HG02943 (cell line): Measurements from ENCODE around the gene NDUFAF8.
"Not testable (repeated sequence)": the region's sequence is repeated elsewhere in the genome, so short reads cannot be mapped to it uniquely, and the experiment has no call there.

Experiments
- ATAC-seq: cut with Tn5 transposase; IDR thresholded peaks from one replicate; pipeline ENCODE4 v1.9.1; 2021; ENCODE audit warnings: mild to moderate bottlenecking, low read depth, moderate library complexity; ENCODE audit not compliant: unreplicated experiment

The NDUFAF8 gene

DNA sequence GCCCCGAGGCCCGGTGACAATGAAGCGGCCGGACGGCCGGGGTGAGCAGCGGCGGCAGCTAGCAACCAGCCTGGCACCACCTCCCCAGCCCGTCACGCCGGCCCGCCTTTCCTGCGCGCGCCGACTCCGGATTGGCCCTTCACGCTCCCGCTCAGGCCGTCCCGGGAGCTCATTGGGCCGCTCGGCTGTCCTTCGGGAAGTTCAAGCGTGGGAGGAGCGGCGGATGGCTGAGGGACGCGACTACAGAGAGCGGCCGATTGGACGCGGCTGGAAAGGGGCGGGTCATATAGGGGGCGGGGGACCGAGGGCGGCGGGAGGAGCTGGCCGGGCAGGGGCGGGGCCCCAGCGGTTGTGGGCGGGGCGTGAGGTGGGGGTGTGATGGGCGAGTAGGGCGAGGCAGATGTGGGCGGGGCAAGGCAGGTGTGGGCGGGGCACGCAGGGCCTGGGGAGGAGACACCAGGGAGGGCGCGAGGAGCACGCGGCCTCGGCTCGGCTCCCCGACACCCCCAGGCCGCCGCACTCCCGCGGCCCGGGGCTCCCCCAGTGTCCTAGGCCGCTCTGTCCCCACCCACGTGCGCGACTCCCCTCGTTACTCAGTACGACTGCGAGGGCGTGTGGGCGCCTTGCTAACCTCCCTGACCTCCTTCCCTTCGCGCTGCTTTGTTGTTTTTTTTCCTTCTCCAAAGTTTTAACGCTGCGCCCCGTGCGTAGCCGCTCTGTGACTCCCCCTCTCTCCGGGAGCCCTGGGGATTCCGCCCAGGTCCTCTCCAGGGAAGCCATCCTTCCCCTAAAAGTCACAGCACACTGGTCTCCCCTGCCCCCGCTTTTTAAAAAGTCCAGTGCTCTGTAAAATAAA is 16.0 kb upstream of the NDUFAF8 start, which contains the start of gene CEP131:
Gene CEP131 (minus strand): TSS at position 60 of the 856 bp plus-strand sequence. CDS start 2,909 bp downstream, outside the sequence.
- ATAC-seq: peak; percentile 83

DNA sequence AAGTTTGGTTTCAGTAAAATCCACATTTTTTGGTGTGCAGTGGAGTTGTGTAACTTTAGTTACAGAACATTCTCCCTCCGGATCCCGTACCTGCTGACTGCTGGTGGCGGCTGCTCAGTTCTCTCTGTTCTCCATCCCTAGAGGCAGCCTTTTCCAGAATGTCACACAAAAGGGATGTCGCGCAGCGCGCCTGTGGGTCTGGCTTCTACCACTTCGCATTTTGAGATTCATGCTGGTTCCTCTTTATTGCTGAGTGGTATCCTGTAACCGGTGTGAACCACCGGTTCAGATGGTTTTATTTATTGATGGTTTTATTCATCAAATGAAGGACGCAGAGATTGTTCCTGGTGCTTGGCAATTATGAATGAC is 15.4 kb upstream of the NDUFAF8 start:
- no peak for ATAC-seq

GRCh38 chr17:81227630-81228029 is 11.5 kb upstream of the NDUFAF8 start:
- ATAC-seq: not testable (repeated sequence)

GRCh38 chr17:81228420-81228819 is 10.7 kb upstream of the NDUFAF8 start:
- ATAC-seq: no peak

DNA sequence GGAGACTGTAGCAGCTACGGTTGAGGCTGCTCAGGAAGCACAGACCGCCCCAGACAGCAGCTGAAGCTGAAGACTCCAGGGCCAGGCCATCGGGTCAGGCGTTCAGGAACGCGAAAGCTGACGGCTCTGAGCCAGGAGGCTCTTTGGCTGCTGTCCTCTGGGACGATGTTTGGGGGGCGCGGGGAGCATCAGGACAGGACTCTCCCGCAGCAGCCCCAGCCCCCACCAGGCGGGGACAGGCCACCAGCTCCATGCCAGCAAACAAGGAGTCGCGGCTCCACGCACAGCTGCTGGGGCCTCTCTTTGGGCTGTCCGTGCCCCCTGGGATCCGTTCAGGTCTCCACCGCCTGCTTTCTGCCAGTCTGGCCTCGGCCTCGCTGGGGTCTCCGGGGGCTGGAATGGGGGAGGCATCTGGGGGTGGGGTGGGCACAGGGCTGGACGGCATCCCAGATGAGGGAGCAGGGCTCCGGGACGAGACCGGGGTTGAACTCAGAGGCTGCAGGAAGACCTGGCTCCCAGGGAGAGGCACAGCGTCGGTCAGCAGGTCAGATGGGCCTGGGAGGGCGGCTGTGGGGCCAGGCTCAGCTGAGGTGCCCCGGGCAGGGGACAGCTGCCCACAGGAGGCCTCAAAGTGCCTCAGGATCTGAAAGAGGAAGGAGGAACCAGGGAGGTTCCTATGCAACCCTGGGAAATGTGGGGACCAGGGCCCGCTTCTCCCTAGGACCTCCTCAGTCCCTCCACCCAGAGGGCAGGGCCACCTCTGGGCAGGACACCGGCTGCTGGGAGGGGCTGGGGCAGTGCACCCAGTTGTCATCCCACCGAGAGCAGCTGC is 10.1 kb upstream of the NDUFAF8 start:
- ATAC-seq: no peak

DNA sequence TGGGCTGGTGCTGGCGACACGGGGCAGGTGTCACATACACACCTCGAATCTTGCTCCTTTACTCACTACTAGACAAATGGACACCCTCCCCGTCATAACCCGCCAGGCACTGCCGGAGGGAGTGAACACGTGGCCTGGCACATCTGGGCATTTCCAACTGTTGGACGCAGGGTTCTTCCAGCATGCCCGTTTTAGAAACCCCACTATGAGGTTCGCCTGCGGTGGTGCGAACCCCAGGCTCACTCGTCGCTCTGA is 9.5 kb upstream of the NDUFAF8 start:
- no peak for ATAC-seq

GRCh38 chr17:81230043-81230820 is 8.9 kb upstream of the NDUFAF8 start:
- no peak for ATAC-seq

GRCh38 chr17:81231121-81231645 is 7.9 kb upstream of the NDUFAF8 start:
- ATAC-seq: no peak

DNA sequence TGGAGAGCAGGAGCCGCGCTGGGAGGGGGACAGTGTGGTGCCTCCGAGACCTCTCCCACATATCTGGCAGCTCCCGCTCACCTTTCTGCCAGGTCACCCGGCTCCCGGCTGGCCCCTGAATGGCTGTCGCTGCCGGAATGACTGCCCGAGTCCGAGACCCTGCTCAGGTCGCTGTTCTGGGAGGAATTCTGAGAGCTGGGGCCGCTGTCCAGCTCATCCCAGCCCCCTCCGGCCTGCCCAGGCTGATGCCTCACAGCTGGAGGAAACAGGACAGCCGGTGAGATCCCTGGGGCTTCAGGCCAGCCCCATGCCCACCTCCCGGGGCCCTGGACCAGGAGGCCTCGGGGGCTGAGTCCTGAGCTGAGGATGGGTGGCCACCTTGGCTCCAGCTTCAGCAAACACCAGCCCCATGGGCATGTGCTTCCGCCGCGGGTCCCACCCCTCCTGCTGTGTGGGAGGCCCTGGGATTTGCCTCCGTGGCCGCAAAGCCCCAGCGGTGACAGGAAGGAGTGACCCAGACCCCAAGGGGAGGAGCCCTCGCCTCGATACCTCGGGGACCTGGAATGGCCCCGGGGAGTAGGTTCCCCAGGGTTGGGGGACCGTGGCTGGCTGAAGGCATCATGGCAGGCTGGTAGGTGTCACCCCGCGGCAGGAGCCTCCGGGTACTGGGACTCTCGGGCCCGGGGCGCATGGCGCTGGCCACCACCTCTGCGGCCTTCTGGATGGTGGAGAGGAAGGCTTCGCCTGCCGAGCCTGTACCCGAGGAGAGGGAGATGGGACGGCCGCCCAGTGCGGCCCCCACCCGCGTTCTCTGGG is 7.1 kb upstream of the NDUFAF8 start:
- ATAC-seq: no peak

- ATAC-seq: no peak
Observed at GRCh38 chr17:81232616-81233241, 6.4 kb upstream of the NDUFAF8 start.

- ATAC-seq: no peak
Observed at GRCh38 chr17:81233316-81233715, 5.8 kb upstream of the NDUFAF8 start.

DNA sequence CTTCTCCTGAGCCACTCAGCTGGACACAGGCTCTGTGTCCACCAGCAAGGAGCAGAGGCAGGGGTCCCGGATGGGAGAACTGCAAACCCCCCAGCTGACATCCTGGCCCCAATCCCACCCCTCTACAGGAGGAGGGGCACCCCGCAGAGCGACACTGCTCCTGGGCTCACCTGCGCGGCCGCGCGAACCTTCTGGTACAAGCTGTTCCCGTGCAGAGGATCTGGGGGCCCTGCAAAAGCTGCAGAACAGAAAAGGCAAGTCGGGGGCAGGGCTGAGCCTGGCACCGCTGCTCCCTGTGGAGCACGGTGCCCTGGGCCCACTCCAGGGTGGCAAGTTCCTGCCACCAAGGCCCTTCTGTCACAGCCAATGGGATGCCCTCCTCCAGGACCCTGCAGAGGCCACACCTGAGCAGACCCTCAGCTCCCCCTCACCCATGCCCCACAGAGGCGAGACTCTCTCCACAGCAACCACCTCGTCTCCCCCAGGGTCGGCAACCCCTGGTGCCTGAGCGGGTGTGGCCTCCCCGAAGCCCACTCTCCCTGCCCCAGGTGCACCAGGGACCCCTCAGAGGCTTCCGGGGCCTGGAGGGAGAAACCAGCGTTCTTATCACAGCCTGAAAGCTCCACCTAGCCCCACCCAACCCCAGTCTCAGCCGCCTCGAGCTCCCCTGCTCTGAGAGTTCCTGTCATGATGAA is 5.2 kb upstream of the NDUFAF8 start:
- no peak for ATAC-seq

DNA sequence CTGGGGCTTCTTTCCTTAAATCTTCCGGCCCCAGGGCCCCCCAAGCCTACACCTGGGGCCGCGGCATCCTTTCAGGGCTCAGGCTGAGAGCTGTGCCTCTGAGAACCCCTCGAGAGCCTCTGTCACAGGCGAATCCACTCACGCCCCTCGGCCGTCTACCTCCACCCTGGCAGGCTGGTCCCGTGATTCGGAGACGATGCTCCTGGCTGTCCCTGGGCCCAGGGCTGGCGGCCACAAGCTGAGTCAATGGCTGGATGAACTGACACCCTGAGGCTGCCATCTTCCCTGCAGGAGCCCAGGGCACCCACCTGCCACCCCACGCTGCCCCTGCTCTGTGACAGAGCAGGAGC is 4.6 kb upstream of the NDUFAF8 start:
- ATAC-seq: no peak

DNA sequence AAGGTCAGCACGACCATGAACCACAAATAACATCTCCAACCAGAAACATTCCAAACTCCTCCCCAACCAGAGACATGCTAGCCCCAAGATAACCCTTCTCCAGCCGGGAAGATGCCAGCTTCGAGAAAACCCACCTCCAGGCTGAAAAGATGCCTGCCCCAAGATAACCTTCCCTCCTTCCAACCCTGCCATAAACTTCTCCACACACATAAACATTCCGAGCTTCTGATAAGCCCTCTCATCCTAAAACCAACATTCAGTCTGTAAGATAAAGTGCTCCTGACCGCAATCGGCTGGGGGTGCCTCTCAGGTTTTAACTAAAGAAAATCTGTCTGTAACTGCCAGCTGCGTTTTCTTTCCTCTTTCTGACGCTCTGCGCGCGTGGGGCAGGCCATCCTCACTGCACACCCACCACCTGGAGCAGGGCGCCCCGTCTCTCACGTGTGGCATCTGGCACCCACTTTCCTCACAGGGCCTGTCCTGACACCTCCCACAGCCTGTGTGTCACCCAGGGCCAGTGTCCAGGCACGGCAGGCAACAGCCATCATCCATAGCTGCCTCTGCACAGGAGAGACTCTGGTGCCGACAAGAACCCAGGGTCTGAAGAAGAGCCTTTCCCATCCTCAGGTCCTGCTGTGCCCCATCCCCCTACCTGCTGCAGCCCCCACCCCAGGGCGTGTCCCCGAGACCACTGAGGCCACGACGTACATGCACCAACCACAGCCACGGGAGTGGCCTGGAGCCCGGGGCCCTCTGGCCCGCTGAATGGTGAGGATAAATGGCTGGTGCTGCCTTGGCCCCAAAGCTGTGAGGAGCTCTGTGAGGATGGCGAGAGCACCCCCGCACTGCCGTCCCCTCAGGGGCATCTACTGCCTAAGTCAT is 3.9 kb upstream of the NDUFAF8 start:
- no peak for ATAC-seq

DNA sequence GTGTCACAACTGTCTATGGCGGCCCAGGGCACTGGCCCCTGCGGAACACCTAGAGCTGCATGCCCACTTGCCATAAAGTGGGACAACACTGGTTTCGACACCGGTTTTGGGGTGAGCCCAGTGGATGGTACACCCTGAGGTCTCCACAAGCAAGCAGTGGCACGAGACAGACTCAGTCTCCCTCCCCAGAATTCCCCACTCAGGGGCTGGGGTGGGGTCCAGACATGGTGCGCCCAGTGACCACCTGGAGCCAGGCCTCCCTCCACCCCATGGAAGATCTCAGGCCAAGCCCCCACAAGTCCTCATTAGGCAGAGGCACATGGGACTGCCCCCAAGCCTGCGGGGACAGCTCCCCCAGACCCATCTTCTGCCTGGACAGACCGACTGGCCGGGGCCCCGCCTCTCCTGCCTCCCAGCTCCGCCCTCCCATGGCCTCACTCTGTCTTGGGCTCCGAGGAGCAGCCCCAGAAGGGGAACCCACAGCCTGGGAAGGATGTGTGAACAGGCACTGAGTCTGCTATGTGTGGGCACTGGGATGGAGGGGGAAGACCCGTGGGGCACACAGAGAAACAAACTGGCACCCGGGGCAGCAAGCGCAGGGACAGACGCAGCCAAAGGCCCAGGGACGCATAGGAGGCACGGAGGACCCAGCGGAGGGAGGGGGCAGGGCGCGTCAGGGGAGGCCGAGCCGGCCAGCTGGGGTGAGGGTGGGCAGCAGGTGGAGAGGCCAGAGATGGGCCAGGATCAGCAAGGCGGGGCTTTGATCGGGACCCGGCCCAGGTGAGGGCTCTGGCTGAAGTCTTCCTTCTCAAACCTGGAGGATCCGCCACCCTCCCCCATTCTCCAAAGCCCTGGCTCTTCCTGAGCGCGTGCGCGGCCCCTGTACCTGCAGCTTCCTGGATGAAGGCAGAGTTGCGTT is 3.0 kb upstream of the NDUFAF8 start:
- ATAC-seq: no peak

DNA sequence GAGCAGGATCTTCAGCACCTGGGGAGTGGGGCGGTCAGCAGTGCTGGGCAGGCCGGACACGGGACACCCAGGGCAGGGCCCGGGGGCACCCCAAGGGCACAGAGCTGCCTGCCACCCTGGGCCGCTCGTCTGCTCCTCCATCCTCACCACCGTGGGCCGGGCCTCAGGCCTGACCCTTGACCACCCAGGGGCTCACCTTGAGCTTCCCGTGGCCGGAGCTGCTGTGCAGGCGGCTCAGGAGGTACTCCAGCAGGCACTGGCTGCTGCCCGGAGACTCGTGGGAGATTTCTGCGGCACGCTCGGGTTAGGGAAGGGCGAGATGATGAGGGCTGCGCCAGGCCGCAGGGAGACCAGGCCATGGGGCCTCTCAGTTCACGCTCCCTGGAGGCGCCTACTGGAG is 2.3 kb upstream of the NDUFAF8 start:
- no peak for ATAC-seq
